Lower leg skin (tissue), 3 donors: ENCODE data around the gene ARL14.

Source experiments
- CTCF ChIP-seq, 3 donors: fragments of 450-650 bp; IDR thresholded peaks; one replicate each; pipeline ENCODE4 v1.5.1; 2016; ENCODE audit warnings: antibody characterized with exemption in 3 of 3, mild to moderate bottlenecking in 3 of 3, moderate library complexity in 2 of 3
- POLR2A ChIP-seq, 2 donors: fragments of 450-650 bp; IDR thresholded peaks; one replicate each; pipeline ENCODE4 v1.6.1; 2016 to 2017; ENCODE audit warnings: antibody characterized with exemption in 2 of 2, mild to moderate bottlenecking in 1 of 2, moderate library complexity in 1 of 2

DNA sequence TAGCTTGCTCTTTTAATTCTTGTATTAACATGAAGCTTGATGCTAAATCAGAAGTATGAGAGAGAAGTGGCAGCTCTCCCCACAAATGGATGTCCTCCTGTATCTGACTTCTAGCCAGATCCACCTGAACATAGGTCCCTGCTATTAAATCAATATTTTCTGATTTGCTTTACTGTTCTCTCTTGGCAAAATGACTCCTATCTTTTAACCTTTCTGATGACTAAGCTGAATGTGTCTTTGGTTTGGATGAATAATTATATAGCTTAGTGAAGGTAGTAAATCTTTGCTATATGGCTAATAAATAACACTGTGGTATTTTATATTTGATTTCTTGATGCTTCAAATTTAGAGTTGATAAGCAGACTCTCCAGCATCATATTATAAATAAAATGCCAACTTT lies 28.3 kb upstream of the ARL14 start:
- no peak for TF ChIP-seq CTCF (IDR thresholded peaks at IDR 0.05)
- no peak for TF ChIP-seq POLR2A (IDR thresholded peaks at IDR 0.05)
